Peyer's patch (tissue), 4 donors: ENCODE measurements around the gene KCNF1. TPM values are rescaled to one million over a fixed set of nuclear protein-coding genes. Genes with fewer than 3 reads are reported as not detected.

Source experiments
- DNase-seq, 3 donors: peaks; one replicate each; pipeline ENCODE4 v3.0.0-alpha.2; 2017 to 2019
- H3K27ac ChIP-seq, 4 donors: fragments of 200-600 bp; sonication (generic); one replicate each; pipeline ENCODE4 v1.5.1; 2016 to 2019
- H3K27me3 ChIP-seq, 2 donors: fragments of 200-600 bp; sonication (generic); one replicate each; pipeline ENCODE4 v1.5.1; 2019
- H3K36me3 ChIP-seq, 3 donors: fragments of 200-600 bp; sonication (generic); one replicate each; pipeline ENCODE4 v1.5.1; 2016 to 2019
- H3K4me1 ChIP-seq, 4 donors: fragments of 200-600 bp; sonication (generic); one replicate each; pipeline ENCODE4 v1.5.1; 2016 to 2019
- H3K4me3 ChIP-seq, 4 donors: fragments of 200-600 bp; sonication (generic); 1 replicate in 3 of 4; 2 replicates in 1 of 4; pipeline ENCODE4 v1.5.1; 2016 to 2019; ENCODE audit warnings: mild to moderate bottlenecking in 1 of 4
- H3K9me3 ChIP-seq, 4 donors: fragments of 200-600 bp; sonication (generic); one replicate each; pipeline ENCODE4 v1.5.1; 2016 to 2019; ENCODE audit warnings: mild to moderate bottlenecking in 1 of 4
- CTCF ChIP-seq, 6 experiments: fragments of 450-650 bp in 4 of 6; fragments of 200-600 bp in 2 of 6; sonication (generic) in 1 of 6; IDR thresholded peaks; one replicate each; pipeline ENCODE4 v1.5.1; 2017 to 2019; ENCODE audit warnings: antibody characterized with exemption in 6 of 6, mild to moderate bottlenecking in 3 of 6, moderate library complexity in 1 of 6
- POLR2A ChIP-seq, 2 donors: fragments of 450-650 bp; IDR thresholded peaks; one replicate each; pipeline ENCODE4 v1.5.1; 2017; ENCODE audit warnings: antibody characterized with exemption in 2 of 2, mild to moderate bottlenecking in 2 of 2, moderate library complexity in 2 of 2
- total RNA-seq, 4 donors: library from RNA; depleted of rRNA; stranded (reverse); fragments of >200 nt; gene quantifications; one replicate each; pipeline ENCODE4 v1.1.0, GENCODE V29; 2016

Gene KCNF1, protein sequence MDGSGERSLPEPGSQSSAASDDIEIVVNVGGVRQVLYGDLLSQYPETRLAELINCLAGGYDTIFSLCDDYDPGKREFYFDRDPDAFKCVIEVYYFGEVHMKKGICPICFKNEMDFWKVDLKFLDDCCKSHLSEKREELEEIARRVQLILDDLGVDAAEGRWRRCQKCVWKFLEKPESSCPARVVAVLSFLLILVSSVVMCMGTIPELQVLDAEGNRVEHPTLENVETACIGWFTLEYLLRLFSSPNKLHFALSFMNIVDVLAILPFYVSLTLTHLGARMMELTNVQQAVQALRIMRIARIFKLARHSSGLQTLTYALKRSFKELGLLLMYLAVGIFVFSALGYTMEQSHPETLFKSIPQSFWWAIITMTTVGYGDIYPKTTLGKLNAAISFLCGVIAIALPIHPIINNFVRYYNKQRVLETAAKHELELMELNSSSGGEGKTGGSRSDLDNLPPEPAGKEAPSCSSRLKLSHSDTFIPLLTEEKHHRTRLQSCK
- total RNA-seq, result 1 to 10 TPM in 1 of 4 donors, not detected in 3; 6.6 TPM

DNA sequence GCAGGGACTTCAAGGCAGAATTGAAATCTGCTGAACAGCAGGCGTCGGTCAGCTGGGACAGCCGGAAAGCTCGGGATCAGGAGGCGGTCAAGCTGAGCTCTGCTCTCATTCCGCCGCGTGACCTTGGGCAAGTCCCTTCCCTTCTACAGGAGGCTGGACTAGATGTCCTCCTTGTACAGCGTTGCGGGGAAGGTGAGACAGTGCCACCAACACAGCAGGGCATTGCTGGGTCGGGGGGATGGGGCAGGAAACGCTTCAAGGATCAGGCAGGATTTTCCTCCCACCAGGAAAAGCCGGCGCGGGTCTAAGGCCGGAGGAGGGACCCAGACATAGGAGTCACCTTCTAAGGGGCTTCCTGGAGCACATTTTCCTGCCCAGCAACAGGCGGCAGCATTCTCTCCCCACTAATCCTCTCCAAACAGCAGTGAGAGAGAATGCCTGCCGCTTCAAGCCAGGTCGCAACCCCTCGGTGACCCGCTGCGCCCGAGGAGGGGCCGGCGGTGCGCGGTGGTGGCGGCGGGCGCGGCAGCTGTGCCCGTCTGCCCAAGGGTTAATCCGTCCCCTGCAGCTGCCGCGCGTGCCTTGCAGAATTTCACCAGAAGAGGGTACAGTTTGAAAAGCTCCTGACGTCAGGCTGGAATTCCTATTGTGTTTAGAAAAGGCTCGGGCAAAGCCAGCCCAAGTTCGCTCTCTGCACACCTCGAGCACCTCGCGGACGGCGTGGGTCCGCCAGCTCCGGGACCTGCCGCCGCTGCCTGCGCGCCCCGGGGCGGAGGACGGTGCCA lies at the start of gene KCNF1:
Gene KCNF1, plus strand, starts transcription at position 644 of the 785 bp plus-strand sequence. CDS start 493 bp downstream, outside the sequence.
- TF ChIP-seq CTCF (IDR thresholded peaks at IDR 0.05) (peak in 1 of 6 experiments; percentile 26), POLR2A (IDR thresholded peaks at IDR 0.05) (no peak)
- no peaks in the 10 kb centered on the region for H3K9me3 ChIP-seq
- peak in 2 of 3 donors; percentile 40 to 53 for DNase-seq
- no peak within 1 kb of the TSS for H3K27ac ChIP-seq
- peaks cover 0 to 4% of the 10 kb centered on the region in 2 donors for H3K27me3 ChIP-seq
- peak within 1 kb of the TSS in 3 of 4 donors; percentile 9 to 49 (median 49) for H3K4me3 ChIP-seq
- peaks cover 0 to 9% (median 0%) of the 10 kb centered on the region in 4 donors for H3K4me1 ChIP-seq
- no peaks in the 10 kb centered on the region for H3K36me3 ChIP-seq

GRCh38 chr2:10862330-10862729 lies 49.4 kb upstream of the KCNF1 start:
- no peak for DNase-seq
- Histone ChIP-seq H3K27ac (no peak overlapping the region), H3K27me3 (no peaks in the 10 kb centered on the region), H3K9me3 (no peaks in the 10 kb centered on the region), H3K36me3 (no peaks in the 10 kb centered on the region), H3K4me1 (peaks cover 0 to 6% (median 0%) of the 10 kb centered on the region in 4 donors), H3K4me3 (no peak overlapping the region)
- TF ChIP-seq CTCF (IDR thresholded peaks at IDR 0.05) (no peak), POLR2A (IDR thresholded peaks at IDR 0.05) (no peak)

- Histone ChIP-seq H3K36me3 (no peaks in the 10 kb centered on the region), H3K27ac (no peak overlapping the region), H3K4me3 (no peak overlapping the region), H3K4me1 (peaks cover 0 to 6% (median 0%) of the 10 kb centered on the region in 4 donors), H3K27me3 (no peaks in the 10 kb centered on the region), H3K9me3 (no peaks in the 10 kb centered on the region)
- TF ChIP-seq CTCF (IDR thresholded peaks at IDR 0.05), result no peak
- no peak for TF ChIP-seq POLR2A (IDR thresholded peaks at IDR 0.05)
- DNase-seq, result no peak
These were observed 48.7 kb upstream of the KCNF1 start for GRCh38 chr2:10863047-10863446.

GRCh38 chr2:10863837-10864236 lies 47.9 kb upstream of the KCNF1 start:
- H3K9me3 ChIP-seq, result no peaks in the 10 kb centered on the region
- no peak for TF ChIP-seq CTCF (IDR thresholded peaks at IDR 0.05)
- no peak for TF ChIP-seq POLR2A (IDR thresholded peaks at IDR 0.05)
- peaks cover 0 to 6% (median 0%) of the 10 kb centered on the region in 4 donors for H3K4me1 ChIP-seq
- peak in 2 of 3 donors; percentile 47 to 73 for DNase-seq
- no peaks in the 10 kb centered on the region for H3K36me3 ChIP-seq
- no peaks in the 10 kb centered on the region for H3K27me3 ChIP-seq
- no peak overlapping the region for H3K4me3 ChIP-seq
- H3K27ac ChIP-seq, result no peak overlapping the region

DNA sequence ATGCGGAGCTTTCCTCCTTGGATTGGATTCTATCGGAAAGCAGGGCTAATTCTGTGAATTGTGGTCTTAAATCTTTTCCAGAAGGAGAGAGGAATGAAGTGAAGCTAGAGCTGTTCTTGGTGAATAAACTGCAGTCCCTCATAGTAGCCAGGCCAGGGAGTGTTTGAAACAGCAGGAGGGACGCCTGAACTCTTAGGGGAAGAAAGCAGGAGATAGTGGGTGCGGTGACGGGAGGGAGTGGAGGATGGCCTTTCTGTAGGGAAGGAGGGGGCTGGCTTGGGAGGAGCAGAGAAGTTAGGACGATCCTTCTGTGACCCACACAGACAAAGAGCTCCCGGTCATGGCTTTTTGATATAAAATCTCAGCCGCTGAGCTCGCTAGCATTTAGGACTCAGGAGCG lies 47.5 kb upstream of the KCNF1 start:
- no peak for DNase-seq
- H3K9me3 ChIP-seq, result no peaks in the 10 kb centered on the region
- no peaks in the 10 kb centered on the region for H3K36me3 ChIP-seq
- H3K4me1 ChIP-seq, result peaks cover 0 to 6% (median 0%) of the 10 kb centered on the region in 4 donors
- no peak overlapping the region for H3K4me3 ChIP-seq
- TF ChIP-seq POLR2A (IDR thresholded peaks at IDR 0.05) (no peak), CTCF (IDR thresholded peaks at IDR 0.05) (no peak)
- no peaks in the 10 kb centered on the region for H3K27me3 ChIP-seq
- H3K27ac ChIP-seq, result no peak overlapping the region
